ENCODE measurements around the gene IL23A. TPM values are rescaled to one million over a fixed set of nuclear protein-coding genes. Genes with fewer than 3 reads are reported as not detected.
A peak's percentile ranks its signal among the peaks of the same experiment; 100 is the strongest.

IL23A gene
- total and polyA plus RNA-seq, 2 of the 13 experiments (the other 11 are each of a cell fraction or from before 2014, with no cell fraction given), result 0.33 to 0.35 TPM

DNA sequence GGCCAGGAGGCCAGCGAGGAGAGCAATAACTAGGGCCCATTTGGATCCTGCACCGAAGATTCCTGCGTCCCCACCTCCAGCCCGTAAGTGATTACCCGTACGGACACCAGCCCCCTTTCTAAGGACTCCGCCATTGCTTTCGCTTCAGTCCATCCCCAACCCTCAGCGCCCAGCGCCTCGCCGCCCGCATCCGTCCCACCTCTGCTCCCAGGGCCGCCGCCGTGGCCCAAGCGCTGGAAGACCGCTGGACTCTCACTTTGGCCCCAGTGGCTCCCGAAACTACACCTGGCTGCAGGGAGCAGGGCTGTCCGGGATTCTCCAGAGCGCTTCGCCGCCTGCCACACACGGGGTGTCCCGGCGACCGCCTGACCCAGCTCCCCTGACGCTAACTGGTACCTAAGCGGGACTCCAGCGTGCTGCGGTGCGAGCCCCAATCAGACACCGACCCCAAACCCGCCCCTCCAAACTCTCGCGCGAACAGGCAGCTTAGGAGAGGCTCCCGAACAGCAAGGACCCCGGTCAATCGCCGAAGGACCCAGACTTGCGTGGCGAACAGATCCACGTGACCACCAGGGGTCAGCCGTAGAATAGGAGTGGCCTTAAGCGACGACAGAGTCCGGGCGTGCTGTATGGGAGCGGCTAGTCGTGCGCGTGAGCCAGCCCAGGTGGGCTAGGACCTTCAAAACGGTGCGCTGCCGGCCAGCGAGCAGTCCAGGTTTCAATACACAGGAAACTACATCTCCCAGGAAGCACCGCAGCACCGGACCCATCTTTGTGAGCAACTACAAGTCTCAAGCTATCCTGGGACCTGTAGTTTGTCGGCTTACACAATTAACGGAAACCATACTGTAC, 22.8 kb upstream of the IL23A start, which contains the start of gene CNPY2 (continued):
- TF ChIP-seq FOXP1 (IDR thresholded peaks at IDR 0.05) (no peak), FOXP1 (CRISPR knock-in tag; IDR thresholded peaks at IDR 0.05) (no peak), ZNF800 (CRISPR knock-in tag; IDR thresholded peaks at IDR 0.05) (peak; percentile 82; the same call in 1 of the 2 replicates), ZNF264 (CRISPR knock-in tag; IDR thresholded peaks at IDR 0.05) (peak; percentile 88), ZFP37 (CRISPR knock-in tag; IDR thresholded peaks at IDR 0.05; ENCODE audit: borderline replicate concordance) (peak; percentile 83; the same call in 1 of the 2 replicates), ZNF83 (CRISPR knock-in tag; IDR thresholded peaks at IDR 0.05; ENCODE audit: borderline replicate concordance) (no peak), MTF2 (CRISPR knock-in tag; IDR thresholded peaks at IDR 0.05; ENCODE audit: borderline replicate concordance) (0 out of 2 replicates have a peak, but pooled peaks have one; percentile 60), ZNF124 (CRISPR knock-in tag; IDR thresholded peaks at IDR 0.05) (no peak; the same call in 1 of the 2 replicates), ARID2 (CRISPR knock-in tag; IDR thresholded peaks at IDR 0.05; ENCODE audit: borderline replicate concordance) (no peak), KDM3A (CRISPR knock-in tag; IDR thresholded peaks at IDR 0.05; ENCODE audit: low read depth) (no peak; the same call in 1 of the 2 replicates), NFAT5 (CRISPR knock-in tag; IDR thresholded peaks at IDR 0.05) (peak; percentile 67; the same call in 1 of the 2 replicates)
- TF ChIP-seq, protein P1, sequence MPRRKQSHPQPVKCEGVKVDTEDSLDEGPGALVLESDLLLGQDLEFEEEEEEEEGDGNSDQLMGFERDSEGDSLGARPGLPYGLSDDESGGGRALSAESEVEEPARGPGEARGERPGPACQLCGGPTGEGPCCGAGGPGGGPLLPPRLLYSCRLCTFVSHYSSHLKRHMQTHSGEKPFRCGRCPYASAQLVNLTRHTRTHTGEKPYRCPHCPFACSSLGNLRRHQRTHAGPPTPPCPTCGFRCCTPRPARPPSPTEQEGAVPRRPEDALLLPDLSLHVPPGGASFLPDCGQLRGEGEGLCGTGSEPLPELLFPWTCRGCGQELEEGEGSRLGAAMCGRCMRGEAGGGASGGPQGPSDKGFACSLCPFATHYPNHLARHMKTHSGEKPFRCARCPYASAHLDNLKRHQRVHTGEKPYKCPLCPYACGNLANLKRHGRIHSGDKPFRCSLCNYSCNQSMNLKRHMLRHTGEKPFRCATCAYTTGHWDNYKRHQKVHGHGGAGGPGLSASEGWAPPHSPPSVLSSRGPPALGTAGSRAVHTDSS (CRISPR knock-in tag; conservative IDR thresholded peaks at IDR 0.05), result 0 out of 2 replicates have a peak, but pooled peaks have one; percentile 19
- TF ChIP-seq, protein P2, sequence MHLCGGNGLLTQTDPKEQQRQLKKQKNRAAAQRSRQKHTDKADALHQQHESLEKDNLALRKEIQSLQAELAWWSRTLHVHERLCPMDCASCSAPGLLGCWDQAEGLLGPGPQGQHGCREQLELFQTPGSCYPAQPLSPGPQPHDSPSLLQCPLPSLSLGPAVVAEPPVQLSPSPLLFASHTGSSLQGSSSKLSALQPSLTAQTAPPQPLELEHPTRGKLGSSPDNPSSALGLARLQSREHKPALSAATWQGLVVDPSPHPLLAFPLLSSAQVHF (CRISPR knock-in tag; IDR thresholded peaks at IDR 0.05), result no peak; the same call in 1 of the 2 replicates
- TF ChIP-seq, protein P3, sequence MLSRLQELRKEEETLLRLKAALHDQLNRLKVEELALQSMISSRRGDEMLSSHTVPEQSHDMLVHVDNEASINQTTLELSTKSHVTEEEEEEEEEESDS (CRISPR knock-in tag; IDR thresholded peaks at IDR 0.05; ENCODE audit: borderline replicate concordance), result no peak
- TF ChIP-seq, protein P4, sequence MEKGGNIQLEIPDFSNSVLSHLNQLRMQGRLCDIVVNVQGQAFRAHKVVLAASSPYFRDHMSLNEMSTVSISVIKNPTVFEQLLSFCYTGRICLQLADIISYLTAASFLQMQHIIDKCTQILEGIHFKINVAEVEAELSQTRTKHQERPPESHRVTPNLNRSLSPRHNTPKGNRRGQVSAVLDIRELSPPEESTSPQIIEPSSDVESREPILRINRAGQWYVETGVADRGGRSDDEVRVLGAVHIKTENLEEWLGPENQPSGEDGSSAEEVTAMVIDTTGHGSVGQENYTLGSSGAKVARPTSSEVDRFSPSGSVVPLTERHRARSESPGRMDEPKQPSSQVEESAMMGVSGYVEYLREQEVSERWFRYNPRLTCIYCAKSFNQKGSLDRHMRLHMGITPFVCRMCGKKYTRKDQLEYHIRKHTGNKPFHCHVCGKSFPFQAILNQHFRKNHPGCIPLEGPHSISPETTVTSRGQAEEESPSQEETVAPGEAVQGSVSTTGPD (CRISPR knock-in tag; IDR thresholded peaks at IDR 0.05), result no peak

Data from HepG2 (cell line).